Stomach (tissue), 9 donors: Measurements from ENCODE around the gene ARID1B. TPM values are rescaled to one million over a fixed set of nuclear protein-coding genes. Genes with fewer than 3 reads are reported as not detected.

Experiments
- DNase-seq, 2 donors: peaks; one replicate each; pipeline versions ENCODE4 v3.0.0 to v3.0.0-alpha.2; 2013 to 2019
- H3K27ac ChIP-seq, 5 donors: fragments of 200-600 bp in 4 of 5; sonication (generic) in 4 of 5; one replicate each; pipeline ENCODE4 v1.5.1; 2013 to 2019; ENCODE audit warnings: mild to moderate bottlenecking in 1 of 5, moderate library complexity in 1 of 5
- H3K27me3 ChIP-seq, 3 donors: fragments of 200-600 bp; sonication (generic); one replicate each; pipeline ENCODE4 v1.5.1; 2017 to 2019; ENCODE audit warnings: mixed run types in 1 of 3
- H3K36me3 ChIP-seq, 4 donors: fragments of 200-600 bp; sonication (generic); 1 replicate in 3 of 4; 2 replicates in 1 of 4; pipeline ENCODE4 v1.5.1; 2016 to 2019
- H3K4me1 ChIP-seq, 4 donors: fragments of 200-600 bp; sonication (generic); one replicate each; pipeline ENCODE4 v1.5.1; 2016 to 2019
- H3K4me3 ChIP-seq, 4 donors: fragments of 200-600 bp; sonication (generic) in 3 of 4; one replicate each; pipeline ENCODE4 v1.5.1; 2016 to 2019; ENCODE audit warnings: mild to moderate bottlenecking in 1 of 4
- H3K9me3 ChIP-seq, 4 donors: fragments of 200-600 bp; sonication (generic); one replicate each; pipeline ENCODE4 v1.5.1; 2016 to 2019
- CTCF ChIP-seq, 7 experiments: fragments of 450-650 bp in 4 of 7; fragments of 200-600 bp in 3 of 7; sonication (generic) in 3 of 7; IDR thresholded peaks; one replicate each; pipeline ENCODE4 v1.5.1; 2016 to 2019; ENCODE audit warnings: antibody characterized with exemption in 7 of 7, control low read depth in 2 of 7, mild to moderate bottlenecking in 1 of 7
- EP300 ChIP-seq: sonication (generic); formaldehyde crosslinking; IDR thresholded peaks from one replicate; pipeline ENCODE4 v1.6.1; 2017; ENCODE audit warnings: antibody characterized with exemption
- POLR2A ChIP-seq, 4 donors: fragments of 450-650 bp; IDR thresholded peaks; one replicate each; pipeline ENCODE4 v1.6.1; 2016; ENCODE audit warnings: antibody characterized with exemption in 4 of 4, control low read depth in 2 of 4, mild to moderate bottlenecking in 1 of 4, moderate library complexity in 1 of 4
- POLR2AphosphoS5 ChIP-seq, 3 donors: sonication (generic); formaldehyde crosslinking; IDR thresholded peaks; one replicate each; pipeline ENCODE4 v1.6.1; 2016; ENCODE audit warnings: antibody characterized with exemption in 3 of 3
- WGBS, 5 donors: extraction: QIAGEN DNeasy Blood & Tissue Kit in 3 of 5; methylation state at CpG; one replicate each; pipeline versions ENCODE4 v1.1.5 to v1.1.7; 2013 to 2018; 5-methylcytosine and 5-hydroxymethylcytosine counted together
- intact Hi-C: fragments of 100-400 bp; cut with DNase I; formaldehyde crosslinking; loops from one replicate; pipeline ENCODE4 v1.15.1; 2023; ENCODE audit warnings: low total_unique reads
- polyA plus RNA-seq, 3 donors: library from polyadenylated mRNA; stranded (reverse); fragments of 200-250 nt; gene quantifications; one replicate each; pipeline ENCODE4 v1.2.3, GENCODE V29; 2013
- total RNA-seq, 5 donors: library from RNA; depleted of rRNA; stranded (reverse); fragments of >200 nt; gene quantifications; one replicate each; pipeline versions ENCODE4 v1.1.0 to v1.2.3, GENCODE V29; 2014 to 2016
- donor health status: healthy with polysubstance abuse.
- donor health status: Bipolar disorder and iron deficiency.
- donor health status: healthy.

Gene ARID1B
- total and polyA plus RNA-seq, 8 donors: 8.8 to 183 (median 48.3) TPM

DNA sequence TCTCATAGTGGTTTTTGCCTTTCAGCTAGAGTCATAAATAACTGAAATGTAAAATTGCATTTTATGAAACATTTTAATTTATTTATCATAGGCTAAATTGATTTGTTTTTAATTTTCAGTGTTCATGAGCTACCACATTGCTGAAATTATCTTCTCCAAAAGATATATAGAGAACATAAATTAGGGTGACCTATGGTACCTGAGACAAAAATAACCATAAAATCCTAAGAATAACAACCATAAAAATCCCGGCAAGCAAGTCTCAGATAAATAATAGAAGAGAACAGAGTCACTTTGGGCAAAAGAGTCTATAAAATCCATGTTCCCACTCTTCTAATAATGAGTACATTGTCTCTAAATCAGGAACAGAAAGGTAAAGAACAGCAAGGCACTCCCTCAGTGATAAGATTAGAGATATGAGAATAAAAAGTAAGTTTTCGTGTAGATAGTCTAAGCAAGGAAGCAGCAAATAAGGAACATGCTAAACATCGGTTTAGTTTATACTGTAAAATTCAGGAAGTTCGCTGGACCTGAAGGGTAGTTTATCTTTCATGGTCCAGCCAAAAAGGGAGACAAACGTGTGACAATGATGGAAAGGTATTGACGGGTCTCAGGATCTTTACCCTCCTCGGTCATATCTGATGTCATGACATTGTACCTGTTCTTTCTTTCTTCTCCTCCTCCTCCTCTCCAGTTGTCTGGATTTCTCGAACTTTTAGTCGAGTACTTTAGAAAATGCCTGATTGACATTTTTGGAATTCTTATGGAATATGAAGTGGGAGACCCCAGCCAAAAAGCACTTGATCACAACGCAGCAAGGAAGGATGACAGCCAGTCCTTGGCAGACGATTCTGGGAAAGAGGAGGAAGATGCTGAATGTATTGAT, 428.5 kb downstream of the ARID1B start:
- peaks cover 28 to 86% (median 81%) of the 10 kb centered on the region in 4 donors for H3K36me3 ChIP-seq
- no peaks in the 10 kb centered on the region for H3K9me3 ChIP-seq
- H3K27me3 ChIP-seq: no peaks in the 10 kb centered on the region
- no peak overlapping the region for H3K4me3 ChIP-seq
- intact Hi-C loops: no loop called here
- DNase-seq: no peak
- no peak for TF ChIP-seq EP300
- no peak overlapping the region for H3K27ac ChIP-seq
- WGBS, 5 donors: 59 to 71% (median 66%) methylated on average over 11 of the region's 11 CpGs
- H3K4me1 ChIP-seq: peaks cover 0 to 20% (median 4%) of the 10 kb centered on the region in 4 donors

GRCh38 chr6:157206359-157206815, 429.2 kb downstream of the ARID1B start:
- intact Hi-C loops: no loop called here
- H3K27me3 ChIP-seq: no peaks in the 10 kb centered on the region
- no peak for DNase-seq
- TF ChIP-seq POLR2AphosphoS5 (IDR thresholded peaks at IDR 0.05): no peak
- no peak for TF ChIP-seq POLR2A (IDR thresholded peaks at IDR 0.05)
- TF ChIP-seq EP300: no peak
- TF ChIP-seq CTCF (IDR thresholded peaks at IDR 0.05): no peak
- H3K27ac ChIP-seq: no peak overlapping the region
- H3K4me1 ChIP-seq: peaks cover 0 to 20% (median 4%) of the 10 kb centered on the region in 4 donors
- no peaks in the 10 kb centered on the region for H3K9me3 ChIP-seq
- no peak overlapping the region for H3K4me3 ChIP-seq
- WGBS, 5 donors: 96 to 98% (median 97%) methylated on average over 23 of the region's 23 CpGs
- H3K36me3 ChIP-seq: peaks cover 21 to 79% (median 74%) of the 10 kb centered on the region in 4 donors

DNA sequence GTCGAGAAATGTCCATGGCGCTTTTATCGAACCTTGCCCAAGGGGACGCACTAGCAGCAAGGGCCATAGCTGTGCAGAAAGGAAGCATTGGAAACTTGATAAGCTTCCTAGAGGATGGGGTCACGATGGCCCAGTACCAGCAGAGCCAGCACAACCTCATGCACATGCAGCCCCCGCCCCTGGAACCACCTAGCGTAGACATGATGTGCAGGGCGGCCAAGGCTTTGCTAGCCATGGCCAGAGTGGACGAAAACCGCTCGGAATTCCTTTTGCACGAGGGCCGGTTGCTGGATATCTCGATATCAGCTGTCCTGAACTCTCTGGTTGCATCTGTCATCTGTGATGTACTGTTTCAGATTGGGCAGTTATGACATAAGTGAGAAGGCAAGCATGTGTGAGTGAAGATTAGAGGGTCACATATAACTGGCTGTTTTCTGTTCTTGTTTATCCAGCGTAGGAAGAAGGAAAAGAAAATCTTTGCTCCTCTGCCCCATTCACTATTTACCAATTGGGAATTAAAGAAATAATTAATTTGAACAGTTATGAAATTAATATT, 430.4 kb downstream of the ARID1B start:
- TF ChIP-seq POLR2AphosphoS5 (IDR thresholded peaks at IDR 0.05): no peak
- Histone ChIP-seq H3K4me1 (peaks cover 0 to 20% (median 4%) of the 10 kb centered on the region in 4 donors), H3K27ac (no peak overlapping the region), H3K36me3 (peaks cover 21 to 70% (median 65%) of the 10 kb centered on the region in 4 donors), H3K9me3 (no peaks in the 10 kb centered on the region), H3K27me3 (no peaks in the 10 kb centered on the region), H3K4me3 (no peak overlapping the region)
- whole genome bisulfite sequencing, 5 donors: 95 to 97% (median 96%) methylated on average over 15 of the region's 15 CpGs
- no peak for DNase-seq
- intact Hi-C loops: no loop called here

- H3K27ac ChIP-seq: no peak overlapping the region
- H3K4me3 ChIP-seq: no peak overlapping the region
- intact Hi-C loops: no loop called here
- 88 to 92% (median 92%) methylated on average over 10 of the region's 10 CpGs for WGBS, 5 donors
- peaks cover 0 to 8% (median 0%) of the 10 kb centered on the region in 4 donors for H3K4me1 ChIP-seq
- H3K36me3 ChIP-seq: peaks cover 13 to 49% (median 43%) of the 10 kb centered on the region in 4 donors
- no peak for DNase-seq
- no peak for TF ChIP-seq CTCF (IDR thresholded peaks at IDR 0.05)
- TF ChIP-seq POLR2AphosphoS5 (IDR thresholded peaks at IDR 0.05): no peak
- no peak for TF ChIP-seq EP300
- no peak for TF ChIP-seq POLR2A (IDR thresholded peaks at IDR 0.05)
- H3K27me3 ChIP-seq: no peaks in the 10 kb centered on the region
- no peaks in the 10 kb centered on the region for H3K9me3 ChIP-seq
Measured at GRCh38 chr6:157209865-157210530, 432.8 kb downstream of the ARID1B start.

GRCh38 chr6:157210954-157211353, 433.8 kb downstream of the ARID1B start:
- no peak for DNase-seq
- intact Hi-C loops: no loop called here
- Histone ChIP-seq H3K36me3 (peaks cover 13 to 39% (median 36%) of the 10 kb centered on the region in 4 donors), H3K9me3 (no peaks in the 10 kb centered on the region), H3K4me1 (no peaks in the 10 kb centered on the region), H3K27ac (no peak overlapping the region), H3K4me3 (no peak overlapping the region), H3K27me3 (no peaks in the 10 kb centered on the region)
- 94 to 99% (median 94%) methylated on average over 3 of the region's 3 CpGs for WGBS, 5 donors
- TF ChIP-seq POLR2AphosphoS5 (IDR thresholded peaks at IDR 0.05) (no peak), CTCF (IDR thresholded peaks at IDR 0.05) (no peak), POLR2A (IDR thresholded peaks at IDR 0.05) (no peak), EP300 (no peak)
